Measurements from ENCODE around the gene EEF1AKMT1.

EEF1AKMT1 gene

DNA sequence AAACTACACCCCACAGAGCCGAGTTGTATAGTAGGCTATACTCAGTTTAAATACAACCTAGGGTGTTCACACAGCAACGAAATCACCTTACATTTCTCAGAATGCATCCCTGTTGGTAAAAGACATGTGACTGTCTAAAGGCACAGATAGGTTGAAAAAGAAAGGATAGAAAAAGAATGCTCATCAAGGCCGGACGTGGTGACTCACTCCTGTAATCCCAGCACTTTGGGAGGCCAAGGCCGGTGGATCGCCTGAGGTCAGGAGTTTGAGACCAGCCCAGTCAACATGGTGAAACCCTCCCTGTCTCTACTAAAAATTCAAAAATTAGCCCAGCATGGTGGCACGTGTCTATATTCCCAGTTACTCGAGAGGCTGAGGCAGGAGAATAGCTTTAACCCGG is 74.0 kb downstream of the EEF1AKMT1 start:
- Histone ChIP-seq H3K9ac (ENCODE audit: low read length) (no peak overlapping the region), H3K79me2 (ENCODE audit: control insufficient read depth, insufficient read depth, low read length, poor library complexity) (peaks cover 3% of the 10 kb centered on the region), H3K79me1 (ENCODE audit: low read length) (peaks cover 5% of the 10 kb centered on the region), H2BK5ac (ENCODE audit: low read depth, low read length, poor library complexity) (no peak overlapping the region), H3K4me3 (ENCODE audit: low read depth, low read length) (no peak overlapping the region), H3K27ac (ENCODE audit: low read depth, low read length) (no peak overlapping the region), H3K4ac (ENCODE audit: low read depth, low read length) (no peak overlapping the region), H2BK120ac (ENCODE audit: insufficient read depth, low read length, poor library complexity) (no peak overlapping the region), H2AFZ (ENCODE audit: insufficient read depth, low read length, poor library complexity) (no peak overlapping the region), H3K27me3 (ENCODE audit: insufficient read depth, low read length) (no peaks in the 10 kb centered on the region), H4K12ac (ENCODE audit: low read depth, low read length) (no peak overlapping the region), H2BK12ac (ENCODE audit: low read length) (no peak overlapping the region), H3K4me2 (ENCODE audit: low read length) (no peak overlapping the region), H3K18ac (ENCODE audit: low read length) (no peak overlapping the region), H2AK5ac (ENCODE audit: low read length) (no peak overlapping the region), H3K4me1 (ENCODE audit: control insufficient read depth in 1 of 2, insufficient read depth in 2 of 2, low read length in 2 of 2) (peaks cover 0 to 2% of the 10 kb centered on the region in 2 experiments), H4K91ac (ENCODE audit: low read depth, low read length) (no peak overlapping the region), H4K8ac (ENCODE audit: low read depth, low read length) (no peak overlapping the region), H3K9me3 (ENCODE audit: insufficient read depth, low read depth, low read length) (no peaks in the 10 kb centered on the region), H3K23ac (ENCODE audit: low read length) (no peak overlapping the region), H3K14ac (ENCODE audit: low read length) (no peak overlapping the region), H3K36me3 (ENCODE audit: control insufficient read depth in 1 of 2, insufficient read depth in 2 of 2, low read length in 2 of 2) (no peaks in the 10 kb centered on the region)
- DNase-seq, result peak; percentile 32 to 40
- WGBS (ENCODE audit: extremely low coverage, insufficient coverage, insufficient read length), result no CpG with 5 or more reads among the region's 9 CpGs

DNA sequence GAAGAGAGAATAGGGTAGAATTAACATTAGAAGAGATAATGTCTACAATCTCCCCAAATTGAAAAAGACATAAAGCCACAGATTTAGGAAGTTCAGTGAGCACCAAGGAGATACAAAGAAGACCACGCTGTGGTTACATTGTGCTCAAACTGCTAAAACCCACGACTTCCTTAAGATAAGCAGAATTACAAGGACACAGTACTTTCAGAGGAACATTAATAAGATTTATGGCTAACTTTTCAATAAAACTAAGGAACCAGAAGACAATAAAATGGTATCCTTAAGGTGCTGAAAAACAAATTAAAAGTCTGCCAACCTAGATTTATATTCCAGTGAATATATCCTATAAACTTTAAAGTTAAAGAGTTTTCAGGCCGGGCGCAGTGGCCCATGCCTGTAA is 77.7 kb downstream of the EEF1AKMT1 start:
- Histone ChIP-seq H3K27me3 (ENCODE audit: insufficient read depth, low read length) (no peaks in the 10 kb centered on the region), H4K91ac (ENCODE audit: low read depth, low read length) (no peak overlapping the region), H3K4me3 (ENCODE audit: low read depth, low read length) (no peak overlapping the region), H3K9ac (ENCODE audit: low read length) (no peak overlapping the region), H2BK5ac (ENCODE audit: low read depth, low read length, poor library complexity) (no peak overlapping the region), H3K14ac (ENCODE audit: low read length) (no peak overlapping the region), H3K36me3 (ENCODE audit: control insufficient read depth in 1 of 2, insufficient read depth in 2 of 2, low read length in 2 of 2) (no peaks in the 10 kb centered on the region), H2AFZ (ENCODE audit: insufficient read depth, low read length, poor library complexity) (no peak overlapping the region), H3K23ac (ENCODE audit: low read length) (no peak overlapping the region), H2AK5ac (ENCODE audit: low read length) (no peak overlapping the region), H3K18ac (ENCODE audit: low read length) (no peak overlapping the region), H2BK12ac (ENCODE audit: low read length) (no peak overlapping the region), H3K27ac (ENCODE audit: low read depth, low read length) (no peak overlapping the region), H4K8ac (ENCODE audit: low read depth, low read length) (no peak overlapping the region), H2BK120ac (ENCODE audit: insufficient read depth, low read length, poor library complexity) (no peak overlapping the region), H3K4ac (ENCODE audit: low read depth, low read length) (no peak overlapping the region), H3K9me3 (ENCODE audit: insufficient read depth, low read depth, low read length) (no peaks in the 10 kb centered on the region), H3K4me2 (ENCODE audit: low read length) (no peak overlapping the region), H3K4me1 (ENCODE audit: control insufficient read depth in 1 of 2, insufficient read depth in 2 of 2, low read length in 2 of 2) (no peaks in the 10 kb centered on the region), H3K79me1 (ENCODE audit: low read length) (no peaks in the 10 kb centered on the region), H3K79me2 (ENCODE audit: control insufficient read depth, insufficient read depth, low read length, poor library complexity) (no peaks in the 10 kb centered on the region), H4K12ac (ENCODE audit: low read depth, low read length) (no peak overlapping the region)
- WGBS (ENCODE audit: extremely low coverage, insufficient coverage, insufficient read length), result no CpG with 5 or more reads among the region's 4 CpGs
- DNase-seq, result no peak

DNA sequence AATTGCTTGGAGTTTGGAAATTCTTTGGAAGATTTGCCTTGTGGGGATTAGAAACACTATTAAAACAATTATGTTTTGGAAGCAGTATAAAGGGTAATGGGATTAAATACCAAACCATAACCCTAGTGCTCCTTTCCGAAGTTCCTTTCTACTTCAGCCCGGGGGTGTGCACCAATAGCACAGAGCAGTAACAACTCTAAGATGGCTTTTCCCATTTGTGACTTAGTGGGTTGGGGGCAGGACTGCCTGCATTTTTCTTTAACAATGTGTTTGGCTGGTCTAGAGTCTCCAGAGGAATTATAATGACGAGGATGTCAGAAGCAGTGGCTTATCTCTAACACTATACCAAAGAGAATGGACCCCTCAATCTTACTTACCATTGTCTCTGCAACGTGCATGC is 82.1 kb downstream of the EEF1AKMT1 start:
- no peak overlapping the region for H2BK5ac ChIP-seq (ENCODE audit: low read depth, low read length, poor library complexity)
- H3K27me3 ChIP-seq (ENCODE audit: insufficient read depth, low read length), result no peaks in the 10 kb centered on the region
- no peaks in the 10 kb centered on the region for H3K36me3 ChIP-seq (ENCODE audit: control insufficient read depth in 1 of 2, insufficient read depth in 2 of 2, low read length in 2 of 2)
- H3K27ac ChIP-seq (ENCODE audit: low read depth, low read length), result no peak overlapping the region
- H3K23ac ChIP-seq (ENCODE audit: low read length), result no peak overlapping the region
- no peaks in the 10 kb centered on the region for H3K79me2 ChIP-seq (ENCODE audit: control insufficient read depth, insufficient read depth, low read length, poor library complexity)
- no CpG with 5 or more reads among the region's 4 CpGs for WGBS (ENCODE audit: extremely low coverage, insufficient coverage, insufficient read length)
- H2AFZ ChIP-seq (ENCODE audit: insufficient read depth, low read length, poor library complexity), result no peak overlapping the region
- no peak overlapping the region for H2BK12ac ChIP-seq (ENCODE audit: low read length)
- H3K4me1 ChIP-seq (ENCODE audit: control insufficient read depth in 1 of 2, insufficient read depth in 2 of 2, low read length in 2 of 2), result no peaks in the 10 kb centered on the region
- H3K4me3 ChIP-seq (ENCODE audit: low read depth, low read length), result no peak overlapping the region
- H3K18ac ChIP-seq (ENCODE audit: low read length), result no peak overlapping the region
- H3K14ac ChIP-seq (ENCODE audit: low read length), result no peak overlapping the region
- H3K9ac ChIP-seq (ENCODE audit: low read length), result no peak overlapping the region
- H4K12ac ChIP-seq (ENCODE audit: low read depth, low read length), result no peak overlapping the region
- H2AK5ac ChIP-seq (ENCODE audit: low read length), result no peak overlapping the region
- H3K4me2 ChIP-seq (ENCODE audit: low read length), result no peak overlapping the region
- H2BK120ac ChIP-seq (ENCODE audit: insufficient read depth, low read length, poor library complexity), result no peak overlapping the region
- no peaks in the 10 kb centered on the region for H3K9me3 ChIP-seq (ENCODE audit: insufficient read depth, low read depth, low read length)
- peak; percentile 14 to 57 for DNase-seq
- H3K4ac ChIP-seq (ENCODE audit: low read depth, low read length), result no peak overlapping the region
- no peak overlapping the region for H4K8ac ChIP-seq (ENCODE audit: low read depth, low read length)
- no peaks in the 10 kb centered on the region for H3K79me1 ChIP-seq (ENCODE audit: low read length)
- no peak overlapping the region for H4K91ac ChIP-seq (ENCODE audit: low read depth, low read length)

DNA sequence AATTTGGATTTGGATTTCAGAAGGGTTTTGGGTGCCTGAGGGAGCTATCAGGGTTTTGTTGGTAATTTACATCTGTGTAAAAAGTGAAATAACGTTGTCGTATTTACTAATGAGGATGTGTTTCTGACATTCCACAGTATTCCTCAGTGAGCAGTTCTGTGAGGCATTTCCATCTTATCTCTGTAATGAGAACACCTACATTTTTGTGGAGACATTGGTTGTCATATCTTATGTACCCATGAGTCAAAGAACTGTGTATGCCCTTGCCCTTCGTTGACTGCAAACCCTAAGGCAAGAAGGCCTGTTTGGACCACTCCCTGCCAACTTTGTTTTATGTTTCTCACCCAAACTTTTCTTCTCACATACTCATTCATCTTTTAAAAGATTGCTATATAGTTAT is 84.5 kb downstream of the EEF1AKMT1 start:
- peak; percentile 32 to 83 for DNase-seq
- Histone ChIP-seq H3K79me1 (ENCODE audit: low read length) (no peaks in the 10 kb centered on the region), H3K27ac (ENCODE audit: low read depth, low read length) (no peak overlapping the region), H3K18ac (ENCODE audit: low read length) (no peak overlapping the region), H3K79me2 (ENCODE audit: control insufficient read depth, insufficient read depth, low read length, poor library complexity) (no peaks in the 10 kb centered on the region), H3K36me3 (ENCODE audit: control insufficient read depth in 1 of 2, insufficient read depth in 2 of 2, low read length in 2 of 2) (no peaks in the 10 kb centered on the region), H3K9me3 (ENCODE audit: insufficient read depth, low read depth, low read length) (no peaks in the 10 kb centered on the region), H3K27me3 (ENCODE audit: insufficient read depth, low read length) (no peaks in the 10 kb centered on the region), H4K12ac (ENCODE audit: low read depth, low read length) (no peak overlapping the region), H2AFZ (ENCODE audit: insufficient read depth, low read length, poor library complexity) (no peak overlapping the region), H4K8ac (ENCODE audit: low read depth, low read length) (no peak overlapping the region), H3K23ac (ENCODE audit: low read length) (no peak overlapping the region), H3K4me2 (ENCODE audit: low read length) (no peak overlapping the region), H3K4me3 (ENCODE audit: low read depth, low read length) (no peak overlapping the region), H2BK12ac (ENCODE audit: low read length) (no peak overlapping the region), H2BK120ac (ENCODE audit: insufficient read depth, low read length, poor library complexity) (no peak overlapping the region), H4K91ac (ENCODE audit: low read depth, low read length) (no peak overlapping the region), H3K4me1 (ENCODE audit: control insufficient read depth in 1 of 2, insufficient read depth in 2 of 2, low read length in 2 of 2) (peaks cover 2 to 8% of the 10 kb centered on the region in 2 experiments), H3K9ac (ENCODE audit: low read length) (no peak overlapping the region), H3K4ac (ENCODE audit: low read depth, low read length) (no peak overlapping the region), H2AK5ac (ENCODE audit: low read length) (no peak overlapping the region), H3K14ac (ENCODE audit: low read length) (no peak overlapping the region), H2BK5ac (ENCODE audit: low read depth, low read length, poor library complexity) (no peak overlapping the region)
- no CpG with 5 or more reads among the region's 3 CpGs for WGBS (ENCODE audit: extremely low coverage, insufficient coverage, insufficient read length)

Data from trophoblast cell (in vitro differentiated cells and primary cell).